Stomach (tissue), 4 donors: ENCODE measurements around the gene PINLYP.

Experiments
- POLR2A ChIP-seq, 4 donors: fragments of 450-650 bp; IDR thresholded peaks; one replicate each; pipeline ENCODE4 v1.6.1; 2016; ENCODE audit warnings: antibody characterized with exemption in 4 of 4, control low read depth in 2 of 4, mild to moderate bottlenecking in 1 of 4, moderate library complexity in 1 of 4
- POLR2AphosphoS5 ChIP-seq, 3 donors: sonication (generic); formaldehyde crosslinking; IDR thresholded peaks; one replicate each; pipeline ENCODE4 v1.6.1; 2016; ENCODE audit warnings: antibody characterized with exemption in 3 of 3
- TF ChIP-seq, protein P1 (sequence below), 7 experiments: fragments of 450-650 bp in 4 of 7; fragments of 200-600 bp in 3 of 7; sonication (generic) in 3 of 7; IDR thresholded peaks; one replicate each; pipeline ENCODE4 v1.5.1; 2016 to 2019; ENCODE audit warnings: antibody characterized with exemption in 7 of 7, control low read depth in 2 of 7, mild to moderate bottlenecking in 1 of 7

DNA sequence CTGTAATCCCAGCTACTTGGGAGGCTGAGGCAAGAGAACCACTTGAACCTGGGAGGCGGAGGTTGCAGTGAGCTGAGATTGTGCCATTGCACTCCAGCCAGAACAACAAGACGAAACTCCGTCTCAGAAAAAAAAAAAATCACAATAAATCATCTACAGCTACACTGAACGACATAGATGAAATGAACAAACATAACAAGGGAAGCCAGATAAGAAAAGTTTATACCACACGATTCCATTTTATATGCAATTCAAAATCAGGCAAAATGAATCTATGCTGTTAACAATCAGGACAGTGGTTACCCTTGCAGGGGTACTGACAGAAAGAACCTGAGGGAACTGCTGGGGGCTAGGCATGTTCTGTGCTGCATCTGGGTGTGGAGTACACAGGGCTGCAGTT is 5.9 kb upstream of the PINLYP start:
- TF ChIP-seq, protein P1, sequence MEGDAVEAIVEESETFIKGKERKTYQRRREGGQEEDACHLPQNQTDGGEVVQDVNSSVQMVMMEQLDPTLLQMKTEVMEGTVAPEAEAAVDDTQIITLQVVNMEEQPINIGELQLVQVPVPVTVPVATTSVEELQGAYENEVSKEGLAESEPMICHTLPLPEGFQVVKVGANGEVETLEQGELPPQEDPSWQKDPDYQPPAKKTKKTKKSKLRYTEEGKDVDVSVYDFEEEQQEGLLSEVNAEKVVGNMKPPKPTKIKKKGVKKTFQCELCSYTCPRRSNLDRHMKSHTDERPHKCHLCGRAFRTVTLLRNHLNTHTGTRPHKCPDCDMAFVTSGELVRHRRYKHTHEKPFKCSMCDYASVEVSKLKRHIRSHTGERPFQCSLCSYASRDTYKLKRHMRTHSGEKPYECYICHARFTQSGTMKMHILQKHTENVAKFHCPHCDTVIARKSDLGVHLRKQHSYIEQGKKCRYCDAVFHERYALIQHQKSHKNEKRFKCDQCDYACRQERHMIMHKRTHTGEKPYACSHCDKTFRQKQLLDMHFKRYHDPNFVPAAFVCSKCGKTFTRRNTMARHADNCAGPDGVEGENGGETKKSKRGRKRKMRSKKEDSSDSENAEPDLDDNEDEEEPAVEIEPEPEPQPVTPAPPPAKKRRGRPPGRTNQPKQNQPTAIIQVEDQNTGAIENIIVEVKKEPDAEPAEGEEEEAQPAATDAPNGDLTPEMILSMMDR (IDR thresholded peaks at IDR 0.05) = no peak
- TF ChIP-seq POLR2AphosphoS5 (IDR thresholded peaks at IDR 0.05) = no peak
- no peak for TF ChIP-seq POLR2A (IDR thresholded peaks at IDR 0.05)
